ENCODE measurements around the gene ENTPD6. TPM values are rescaled to one million over a fixed set of nuclear protein-coding genes. Genes with fewer than 3 reads are reported as not detected.

ENTPD6 gene
- total RNA-seq, 1 donor: 50.7 TPM

GRCh38 chr20:25173321-25173720 lies 22.2 kb upstream of the ENTPD6 start:
- Histone ChIP-seq H3K79me2 (ENCODE audit: insufficient read depth, low read length) (no peaks in the 10 kb centered on the region), H3K27ac (ENCODE audit: low read depth, low read length) (no peak overlapping the region), H3K27me3 (ENCODE audit: insufficient read depth, low read length) (peaks cover 1% of the 10 kb centered on the region), H3K4me1 (ENCODE audit: insufficient read depth, low read length) (peaks cover 9% of the 10 kb centered on the region), H3K4me2 (ENCODE audit: insufficient read depth, low read length) (no peak overlapping the region), H3K4me3 (ENCODE audit: insufficient read depth, low read length) (no peak overlapping the region), H4K20me1 (ENCODE audit: insufficient read depth, low read length) (no peaks in the 10 kb centered on the region), H2AFZ (ENCODE audit: low read length) (no peak overlapping the region), H3K9me3 (ENCODE audit: low read depth, low read length) (no peaks in the 10 kb centered on the region), H3K36me3 (ENCODE audit: insufficient read depth, low read length) (no peaks in the 10 kb centered on the region)
- DNase-seq (ENCODE audit: insufficient read length, low spot score, missing footprints): no peak
- TF ChIP-seq CTCF (IDR thresholded peaks at IDR 0.05; ENCODE audit: extremely low read depth, low read depth, low read length): no peak

- Histone ChIP-seq H3K36me3 (ENCODE audit: insufficient read depth, low read length) (no peaks in the 10 kb centered on the region), H3K79me2 (ENCODE audit: insufficient read depth, low read length) (no peaks in the 10 kb centered on the region), H3K9me3 (ENCODE audit: low read depth, low read length) (no peaks in the 10 kb centered on the region), H3K4me1 (ENCODE audit: insufficient read depth, low read length) (peaks cover 15% of the 10 kb centered on the region), H3K4me2 (ENCODE audit: insufficient read depth, low read length) (no peak overlapping the region), H3K4me3 (ENCODE audit: insufficient read depth, low read length) (no peak overlapping the region), H3K27ac (ENCODE audit: low read depth, low read length) (no peak overlapping the region), H4K20me1 (ENCODE audit: insufficient read depth, low read length) (peaks cover 3% of the 10 kb centered on the region), H2AFZ (ENCODE audit: low read length) (no peak overlapping the region), H3K27me3 (ENCODE audit: insufficient read depth, low read length) (no peaks in the 10 kb centered on the region)
- no peak for DNase-seq (ENCODE audit: insufficient read length, low spot score, missing footprints)
- TF ChIP-seq CTCF (IDR thresholded peaks at IDR 0.05; ENCODE audit: extremely low read depth, low read depth, low read length): no peak
These were observed 21.6 kb upstream of the ENTPD6 start for GRCh38 chr20:25173886-25174308.

GRCh38 chr20:25176184-25176583 lies 19.3 kb upstream of the ENTPD6 start:
- H3K4me2 ChIP-seq (ENCODE audit: insufficient read depth, low read length): no peak overlapping the region
- no peak overlapping the region for H3K27ac ChIP-seq (ENCODE audit: low read depth, low read length)
- H3K4me1 ChIP-seq (ENCODE audit: insufficient read depth, low read length): peaks cover 22% of the 10 kb centered on the region
- no peaks in the 10 kb centered on the region for H3K27me3 ChIP-seq (ENCODE audit: insufficient read depth, low read length)
- H3K36me3 ChIP-seq (ENCODE audit: insufficient read depth, low read length): no peaks in the 10 kb centered on the region
- DNase-seq (ENCODE audit: insufficient read length, low spot score, missing footprints): no peak
- TF ChIP-seq CTCF (IDR thresholded peaks at IDR 0.05; ENCODE audit: extremely low read depth, low read depth, low read length): no peak
- no peak overlapping the region for H3K4me3 ChIP-seq (ENCODE audit: insufficient read depth, low read length)
- no peak overlapping the region for H2AFZ ChIP-seq (ENCODE audit: low read length)
- H4K20me1 ChIP-seq (ENCODE audit: insufficient read depth, low read length): peaks cover 3% of the 10 kb centered on the region
- H3K9me3 ChIP-seq (ENCODE audit: low read depth, low read length): no peaks in the 10 kb centered on the region
- H3K79me2 ChIP-seq (ENCODE audit: insufficient read depth, low read length): no peaks in the 10 kb centered on the region

GRCh38 chr20:25177890-25178321 lies 17.6 kb upstream of the ENTPD6 start:
- Histone ChIP-seq H3K27ac (ENCODE audit: low read depth, low read length) (no peak overlapping the region), H3K4me2 (ENCODE audit: insufficient read depth, low read length) (peak overlapping the region; percentile 29)
- no peak for TF ChIP-seq CTCF (IDR thresholded peaks at IDR 0.05; ENCODE audit: extremely low read depth, low read depth, low read length)

More at GRCh38 chr20:25177890-25178321, 17.6 kb upstream of the ENTPD6 start:
- H2AFZ ChIP-seq (ENCODE audit: low read length): no peak overlapping the region
- peak; percentile 39 for DNase-seq (ENCODE audit: insufficient read length, low spot score, missing footprints)
- H3K4me1 ChIP-seq (ENCODE audit: insufficient read depth, low read length): peaks cover 22% of the 10 kb centered on the region
- H3K27me3 ChIP-seq (ENCODE audit: insufficient read depth, low read length): peaks cover 2% of the 10 kb centered on the region
- no peaks in the 10 kb centered on the region for H3K36me3 ChIP-seq (ENCODE audit: insufficient read depth, low read length)
- no peak overlapping the region for H3K4me3 ChIP-seq (ENCODE audit: insufficient read depth, low read length)
- no peaks in the 10 kb centered on the region for H3K79me2 ChIP-seq (ENCODE audit: insufficient read depth, low read length)
- peaks cover 3% of the 10 kb centered on the region for H4K20me1 ChIP-seq (ENCODE audit: insufficient read depth, low read length)
- H3K9me3 ChIP-seq (ENCODE audit: low read depth, low read length): no peaks in the 10 kb centered on the region

Measured in osteoblast (primary cell).